Omental fat pad (tissue), 4 donors: ENCODE data around the gene TMEM138. TPM values are rescaled to one million over a fixed set of nuclear protein-coding genes. Genes with fewer than 3 reads are reported as not detected.

Experiments used
- ATAC-seq: fragments of 150-250 bp; one replicate; pipeline ENCODE4 v1.9.1; 2016; ENCODE audit warnings: mild to moderate bottlenecking, moderate library complexity; ENCODE audit not compliant: low FRiP score
- DNase-seq: peaks from one replicate; pipeline ENCODE4 v3.0.0-alpha.2; 2019; ENCODE audit warnings: low spot score
- total RNA-seq, 4 donors: library from RNA; depleted of rRNA; stranded (reverse); fragments of >200 nt; gene quantifications; one replicate each; pipeline ENCODE4 v1.1.0, GENCODE V29; 2016
- TF ChIP-seq, protein P1 (sequence below), 3 donors: fragments of 450-650 bp; IDR thresholded peaks; one replicate each; pipeline ENCODE4 v1.5.1; 2016 to 2017; ENCODE audit warnings: antibody characterized with exemption in 3 of 3, mild to moderate bottlenecking in 3 of 3, moderate library complexity in 2 of 3

The TMEM138 gene
- total RNA-seq, 4 donors from 2014 or later, result 31.6 to 40.8 (median 38.1) TPM

DNA sequence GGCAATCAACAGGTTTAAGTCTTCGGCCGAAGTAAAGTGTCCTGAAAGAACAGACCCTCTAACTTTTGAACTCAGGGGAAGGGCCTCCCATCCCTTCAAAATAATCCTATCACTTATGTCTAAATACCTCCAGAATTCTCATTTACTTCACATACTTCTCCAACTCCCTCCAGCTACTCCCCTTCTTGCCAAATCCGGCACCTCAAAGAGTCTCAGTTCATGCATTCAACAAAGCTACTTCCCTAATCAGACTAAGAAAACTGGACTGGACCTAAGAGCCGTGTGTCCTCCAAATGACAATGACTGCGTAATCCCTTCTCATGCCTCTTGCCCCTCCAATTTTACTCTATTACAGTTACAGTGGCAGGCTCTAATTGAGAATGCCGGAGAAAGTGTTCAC is 30.5 kb upstream of the TMEM138 start:
- DNase-seq (no peak), ATAC-seq (no peak)
- TF ChIP-seq, protein P1, sequence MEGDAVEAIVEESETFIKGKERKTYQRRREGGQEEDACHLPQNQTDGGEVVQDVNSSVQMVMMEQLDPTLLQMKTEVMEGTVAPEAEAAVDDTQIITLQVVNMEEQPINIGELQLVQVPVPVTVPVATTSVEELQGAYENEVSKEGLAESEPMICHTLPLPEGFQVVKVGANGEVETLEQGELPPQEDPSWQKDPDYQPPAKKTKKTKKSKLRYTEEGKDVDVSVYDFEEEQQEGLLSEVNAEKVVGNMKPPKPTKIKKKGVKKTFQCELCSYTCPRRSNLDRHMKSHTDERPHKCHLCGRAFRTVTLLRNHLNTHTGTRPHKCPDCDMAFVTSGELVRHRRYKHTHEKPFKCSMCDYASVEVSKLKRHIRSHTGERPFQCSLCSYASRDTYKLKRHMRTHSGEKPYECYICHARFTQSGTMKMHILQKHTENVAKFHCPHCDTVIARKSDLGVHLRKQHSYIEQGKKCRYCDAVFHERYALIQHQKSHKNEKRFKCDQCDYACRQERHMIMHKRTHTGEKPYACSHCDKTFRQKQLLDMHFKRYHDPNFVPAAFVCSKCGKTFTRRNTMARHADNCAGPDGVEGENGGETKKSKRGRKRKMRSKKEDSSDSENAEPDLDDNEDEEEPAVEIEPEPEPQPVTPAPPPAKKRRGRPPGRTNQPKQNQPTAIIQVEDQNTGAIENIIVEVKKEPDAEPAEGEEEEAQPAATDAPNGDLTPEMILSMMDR (IDR thresholded peaks at IDR 0.05), result no peak

- TF ChIP-seq, protein P1 (IDR thresholded peaks at IDR 0.05), result no peak
- DNase-seq, result no peak
- ATAC-seq, result peak; percentile 3
These were observed 29.8 kb upstream of the TMEM138 start for GRCh38 chr11:61332281-61332796.

- TF ChIP-seq, protein P1 (IDR thresholded peaks at IDR 0.05), result no peak
- peak; percentile 95 for ATAC-seq
- DNase-seq, result peak; percentile 86
These were observed 29.2 kb upstream of the TMEM138 start, which contains the start of the genes DDB1 and TKFC for GRCh38 chr11:61332797-61333549. TSS of gene DDB1 (minus strand) at chr11:61333105. CDS start at chr11:61332968, 137 bp downstream. TSS of gene TKFC (plus strand) at chr11:61333228. CDS start at chr11:61334729, 1,501 bp downstream.

- DNase-seq (no peak), ATAC-seq (no peak)
- TF ChIP-seq, protein P1 (IDR thresholded peaks at IDR 0.05), result no peak
These were observed 28.4 kb upstream of the TMEM138 start for GRCh38 chr11:61333550-61334433.

GRCh38 chr11:61334434-61335354 is 27.5 kb upstream of the TMEM138 start:
- TF ChIP-seq, protein P1 (IDR thresholded peaks at IDR 0.05), result no peak
- no peak for DNase-seq
- peak; percentile 38 for ATAC-seq

GRCh38 chr11:61335355-61335710 is 26.8 kb upstream of the TMEM138 start:
- TF ChIP-seq, protein P1 (IDR thresholded peaks at IDR 0.05), result no peak
- ATAC-seq, result no peak
- DNase-seq, result no peak
